Rectal smooth muscle tissue (tissue), 1 donor: ENCODE results near the gene FAM72C.
"Not testable (repeated sequence)": the region's sequence is repeated elsewhere in the genome, so short reads cannot be mapped to it uniquely, and the experiment has no call there.

Source experiments
- H3K27ac ChIP-seq: one replicate; pipeline ENCODE4 v1.7.0; 2013; ENCODE audit warnings: low read depth, low read length, inconsistent platforms
- H3K27me3 ChIP-seq: one replicate; pipeline ENCODE4 v1.7.0; 2013; ENCODE audit warnings: low read length; ENCODE audit not compliant: control insufficient read depth, insufficient read depth
- H3K36me3 ChIP-seq: one replicate; pipeline ENCODE4 v1.7.0; 2013; ENCODE audit warnings: low read length; ENCODE audit not compliant: control insufficient read depth, insufficient read depth
- H3K4me1 ChIP-seq: one replicate; pipeline ENCODE4 v1.7.0; 2013; ENCODE audit warnings: low read length; ENCODE audit not compliant: control insufficient read depth, insufficient read depth
- H3K4me3 ChIP-seq: one replicate; pipeline ENCODE4 v1.7.0; 2013; ENCODE audit warnings: low read length
- H3K9ac ChIP-seq: one replicate; pipeline ENCODE4 v1.7.0; 2013; ENCODE audit warnings: low read length

Gene FAM72C

DNA sequence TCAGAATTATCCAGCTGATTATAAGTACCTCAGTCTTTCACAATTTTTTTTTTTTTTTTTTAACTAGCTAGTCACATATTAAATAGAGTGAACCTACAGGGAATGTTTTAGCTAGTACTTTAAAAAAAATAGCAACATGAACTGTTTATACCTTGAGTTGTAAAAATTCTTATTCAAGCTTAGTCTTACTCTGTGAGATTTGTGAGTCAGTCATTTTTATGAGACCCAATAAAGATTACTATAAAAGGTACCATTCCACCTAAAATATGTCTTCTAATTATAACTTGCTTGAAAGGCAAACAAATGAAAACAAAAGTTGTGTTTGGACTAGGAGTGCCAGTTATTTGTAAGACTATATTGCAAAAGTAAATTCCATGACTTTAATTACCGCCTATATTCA lies 5.9 kb downstream of the FAM72C start:
- not testable (repeated sequence) for H3K4me1 ChIP-seq, H3K27me3 ChIP-seq, H3K27ac ChIP-seq, H3K36me3 ChIP-seq, H3K4me3 ChIP-seq, H3K9ac ChIP-seq

DNA sequence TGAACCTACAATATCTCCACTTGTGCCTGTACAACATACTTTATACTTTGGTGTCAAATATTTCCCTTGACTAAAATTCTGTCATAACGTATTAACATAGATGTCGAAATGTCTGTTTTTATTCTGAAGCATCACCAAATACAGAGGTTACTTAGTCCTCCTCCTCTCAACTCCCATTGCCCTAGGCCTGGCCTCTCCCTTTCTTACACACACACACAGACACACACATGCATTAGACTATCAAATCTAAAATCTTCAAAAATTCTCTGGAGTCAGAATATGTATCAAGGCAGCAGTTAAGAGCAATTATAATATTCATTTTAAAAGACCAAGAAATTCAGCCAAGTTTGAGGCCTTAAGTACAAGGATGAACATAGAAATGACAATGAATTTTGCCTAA lies 7.5 kb downstream of the FAM72C start:
- H3K4me1 ChIP-seq, H3K36me3 ChIP-seq, H3K9ac ChIP-seq, H3K4me3 ChIP-seq, H3K27me3 ChIP-seq, H3K27ac ChIP-seq: not testable (repeated sequence)

DNA sequence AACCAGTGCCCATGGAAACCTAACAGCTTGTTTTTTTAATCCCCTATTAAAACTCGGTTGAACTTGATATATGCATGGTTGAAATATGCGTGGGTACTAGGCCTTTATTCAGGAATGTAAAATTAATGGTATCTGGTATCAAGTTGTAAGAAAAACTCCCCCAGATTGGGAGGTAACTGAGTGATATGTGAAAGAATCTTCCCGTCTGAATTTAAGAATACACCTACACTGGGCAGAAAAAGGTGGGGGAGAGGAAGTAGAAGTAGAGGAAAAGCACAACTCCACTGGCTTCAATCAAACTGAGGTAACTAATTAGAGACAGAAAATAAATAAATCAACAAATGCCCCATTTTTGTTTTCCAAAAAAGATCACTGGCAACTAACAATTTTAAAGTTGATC lies 15.9 kb downstream of the FAM72C start:
- not testable (repeated sequence) for H3K4me1 ChIP-seq, H3K27ac ChIP-seq, H3K27me3 ChIP-seq, H3K36me3 ChIP-seq, H3K9ac ChIP-seq, H3K4me3 ChIP-seq

DNA sequence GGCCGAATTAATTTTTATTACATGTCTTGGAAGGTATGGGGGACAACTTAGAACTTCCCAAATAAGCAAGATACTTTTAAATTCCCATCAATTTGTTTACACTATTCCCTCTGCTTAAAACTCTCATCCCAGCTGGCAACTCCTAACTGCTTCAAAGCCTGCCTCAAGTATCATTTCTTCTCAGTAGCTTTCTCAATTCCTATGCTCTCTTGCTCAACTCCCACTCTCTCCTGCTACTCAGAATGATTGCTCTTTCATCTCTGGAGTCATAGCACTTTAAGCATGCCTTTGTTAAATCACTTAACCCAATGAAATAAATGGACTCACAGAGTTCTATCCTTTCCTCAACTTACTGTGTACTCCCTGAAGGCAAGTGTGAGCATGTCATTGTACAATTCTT lies 18.9 kb downstream of the FAM72C start:
- H3K36me3 ChIP-seq, H3K27ac ChIP-seq, H3K4me1 ChIP-seq, H3K4me3 ChIP-seq, H3K27me3 ChIP-seq, H3K9ac ChIP-seq: not testable (repeated sequence)

DNA sequence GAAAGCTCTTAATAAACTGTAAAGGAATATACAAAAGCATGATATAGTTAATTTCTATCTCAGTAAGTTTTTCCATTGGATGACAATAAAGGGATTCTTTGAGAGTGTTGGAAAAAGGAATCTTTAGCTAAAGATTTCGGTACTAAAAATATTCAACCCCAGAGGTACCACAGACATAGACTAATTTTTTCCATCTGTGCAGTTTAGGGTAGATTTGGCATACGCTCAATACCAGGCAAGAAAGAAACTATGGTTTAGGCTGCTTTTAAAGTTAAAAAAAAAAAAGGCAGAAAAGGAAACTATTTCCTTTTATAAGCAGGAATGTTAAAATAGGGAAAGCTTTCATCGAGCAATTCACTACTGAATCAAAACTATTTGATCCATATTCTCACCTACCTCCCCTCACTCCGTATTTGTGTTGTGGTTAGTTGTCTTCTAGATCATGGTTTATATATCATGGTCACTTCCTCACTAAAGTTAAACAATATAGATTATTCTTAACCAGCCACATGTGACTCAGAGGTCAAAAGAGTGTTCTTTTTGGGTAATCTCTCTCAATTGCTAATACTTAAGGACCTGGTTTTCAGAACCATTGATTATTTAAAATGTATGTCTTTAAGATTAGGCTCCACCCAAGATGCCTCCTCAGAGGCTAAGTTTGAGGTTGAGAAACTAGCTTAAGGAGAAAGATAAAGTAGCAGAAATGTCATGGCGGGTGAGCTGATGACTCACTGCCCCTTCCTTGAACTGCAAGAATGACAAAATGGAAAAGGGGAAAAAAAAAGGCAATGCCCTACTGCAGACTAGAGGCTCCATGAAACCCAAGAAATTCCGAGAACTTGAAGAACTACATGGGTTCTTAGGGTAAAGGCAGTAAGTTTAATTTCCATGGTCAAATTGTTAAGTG lies 20.0 kb downstream of the FAM72C start:
- not testable (repeated sequence) for H3K27me3 ChIP-seq, H3K4me1 ChIP-seq, H3K27ac ChIP-seq, H3K36me3 ChIP-seq, H3K9ac ChIP-seq, H3K4me3 ChIP-seq

GRCh38 chr1:143947749-143948148 lies 24.0 kb downstream of the FAM72C start:
- not testable (repeated sequence) for H3K9ac ChIP-seq, H3K27ac ChIP-seq, H3K27me3 ChIP-seq, H3K4me1 ChIP-seq, H3K4me3 ChIP-seq, H3K36me3 ChIP-seq

GRCh38 chr1:143945253-143945652 lies 26.5 kb downstream of the FAM72C start:
- not testable (repeated sequence) for H3K27ac ChIP-seq, H3K4me3 ChIP-seq, H3K4me1 ChIP-seq, H3K36me3 ChIP-seq, H3K27me3 ChIP-seq, H3K9ac ChIP-seq

- not testable (repeated sequence) for H3K4me3 ChIP-seq, H3K9ac ChIP-seq, H3K4me1 ChIP-seq, H3K27ac ChIP-seq, H3K27me3 ChIP-seq, H3K36me3 ChIP-seq
These were observed 27.1 kb downstream of the FAM72C start for GRCh38 chr1:143944576-143945240.

DNA sequence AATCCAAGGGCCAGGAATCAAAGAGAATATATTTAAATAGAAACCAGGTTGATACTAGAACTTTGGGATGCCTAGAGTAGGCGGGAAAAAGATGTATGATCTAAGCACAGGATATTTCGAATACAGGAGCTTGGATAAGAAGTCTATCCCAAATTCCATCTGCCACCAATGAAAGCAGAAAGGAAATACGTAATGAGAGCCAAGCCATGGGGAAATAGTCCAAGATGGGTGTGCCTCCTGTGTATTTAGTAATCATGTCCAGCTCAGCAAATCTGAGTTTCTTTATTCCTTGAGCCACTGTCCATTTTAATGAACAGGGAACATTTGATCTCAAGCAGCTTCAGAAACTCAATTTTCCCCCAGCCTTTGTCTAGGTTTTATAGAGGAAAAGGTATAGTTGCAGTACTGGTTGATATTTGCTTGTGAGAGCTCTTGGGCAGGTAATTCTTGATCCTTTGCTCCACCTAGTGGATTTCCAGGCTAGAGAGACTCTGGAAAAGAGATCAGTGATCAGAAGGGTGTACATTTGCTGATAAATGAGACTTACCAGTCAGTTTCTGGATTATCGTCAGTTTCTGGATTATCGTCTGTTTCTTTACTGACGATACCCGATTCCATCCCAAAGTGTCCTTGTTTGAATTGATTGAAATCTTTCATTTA lies 28.3 kb downstream of the FAM72C start:
- H3K36me3 ChIP-seq, H3K4me3 ChIP-seq, H3K4me1 ChIP-seq, H3K27me3 ChIP-seq, H3K27ac ChIP-seq, H3K9ac ChIP-seq: not testable (repeated sequence)

DNA sequence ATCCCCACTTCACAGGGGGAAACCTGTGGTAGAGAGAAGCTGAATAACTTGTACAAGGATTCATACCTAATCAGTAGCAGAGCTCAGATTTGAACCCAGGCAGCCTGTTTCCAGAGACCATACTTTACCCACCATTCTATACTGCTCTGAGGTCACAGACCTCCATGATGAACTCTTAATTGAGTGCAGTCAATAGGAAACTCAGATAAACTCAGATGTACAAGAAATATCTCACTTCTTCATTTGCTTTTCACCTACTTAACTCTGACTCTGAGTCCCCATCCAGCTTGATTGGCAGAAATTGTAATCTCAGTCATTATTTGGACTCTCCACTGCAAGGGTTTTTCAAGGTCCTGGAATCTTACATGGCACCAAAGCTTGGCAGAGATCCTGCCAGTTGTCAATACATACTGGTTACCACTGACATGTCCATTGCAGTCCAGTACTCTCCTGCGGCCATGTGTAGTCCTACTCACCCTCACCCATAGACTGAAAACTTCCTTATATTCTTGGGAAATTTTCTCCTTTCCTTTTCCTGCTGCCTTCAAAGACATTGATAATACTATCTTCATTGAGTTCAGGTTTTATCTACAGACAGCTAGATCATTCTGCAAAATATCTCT lies 29.4 kb downstream of the FAM72C start:
- H3K27me3 ChIP-seq, H3K9ac ChIP-seq, H3K4me3 ChIP-seq, H3K4me1 ChIP-seq, H3K27ac ChIP-seq, H3K36me3 ChIP-seq: not testable (repeated sequence)

GRCh38 chr1:143939666-143940065 lies 32.1 kb downstream of the FAM72C start:
- H3K4me1 ChIP-seq, H3K27me3 ChIP-seq, H3K36me3 ChIP-seq, H3K27ac ChIP-seq, H3K9ac ChIP-seq, H3K4me3 ChIP-seq: not testable (repeated sequence)

DNA sequence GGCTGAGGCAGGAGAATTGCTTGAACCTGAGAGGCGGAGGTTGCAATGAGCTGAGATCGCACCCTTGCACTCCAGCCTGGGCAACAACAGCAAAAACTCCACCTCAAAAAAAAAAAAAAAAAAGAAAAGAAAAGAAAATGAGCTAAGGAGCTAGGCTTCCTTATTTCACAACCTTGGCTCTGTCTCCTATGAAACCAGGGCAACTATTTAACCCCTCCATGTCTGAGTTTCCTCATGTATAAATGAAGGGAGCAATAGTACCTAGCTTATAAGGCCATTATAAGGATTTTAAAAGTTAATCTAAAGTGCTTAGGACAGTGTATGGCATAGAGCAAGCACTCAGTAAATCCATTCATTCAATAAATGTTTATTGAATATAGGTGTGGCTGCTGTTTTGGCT lies 32.9 kb downstream of the FAM72C start:
- not testable (repeated sequence) for H3K4me1 ChIP-seq, H3K36me3 ChIP-seq, H3K4me3 ChIP-seq, H3K9ac ChIP-seq, H3K27ac ChIP-seq, H3K27me3 ChIP-seq
